T-helper 2 cell treated with Interferon-gamma antibody and Interleukin-4, amounts not matched to agents 5 μg/mL and 100 μg/mL, for 36 hours (primary cell): ENCODE results near the gene HLA-DMB.
"Not testable (repeated sequence)": the region's sequence is repeated elsewhere in the genome, so short reads cannot be mapped to it uniquely, and the experiment has no call there.

Source experiments
- DNase-seq: peaks from one replicate; pipeline ENCODE4 v3.0.0; 2021; ENCODE audit warnings: low spot score
- H3K27ac Mint-ChIP-seq: one replicate; pipeline ENCODE4 v1.8.0; 2021; ENCODE audit warnings: mild to moderate bottlenecking, mixed read lengths
- H3K27me3 Mint-ChIP-seq: one replicate; pipeline ENCODE4 v1.8.0; 2021; ENCODE audit warnings: low read depth, mixed read lengths
- H3K36me3 Mint-ChIP-seq: one replicate; pipeline ENCODE4 v1.8.0; 2021; ENCODE audit warnings: low read depth, mixed read lengths
- H3K4me1 Mint-ChIP-seq: one replicate; pipeline ENCODE4 v1.8.0; 2021; ENCODE audit warnings: low read depth, mixed read lengths
- H3K4me3 Mint-ChIP-seq: one replicate; pipeline ENCODE4 v1.8.0; 2022; ENCODE audit warnings: mild to moderate bottlenecking, moderate library complexity, mixed read lengths
- H3K9me3 Mint-ChIP-seq: one replicate; pipeline ENCODE4 v1.8.0; 2021; ENCODE audit warnings: mixed read lengths

The HLA-DMB gene

DNA sequence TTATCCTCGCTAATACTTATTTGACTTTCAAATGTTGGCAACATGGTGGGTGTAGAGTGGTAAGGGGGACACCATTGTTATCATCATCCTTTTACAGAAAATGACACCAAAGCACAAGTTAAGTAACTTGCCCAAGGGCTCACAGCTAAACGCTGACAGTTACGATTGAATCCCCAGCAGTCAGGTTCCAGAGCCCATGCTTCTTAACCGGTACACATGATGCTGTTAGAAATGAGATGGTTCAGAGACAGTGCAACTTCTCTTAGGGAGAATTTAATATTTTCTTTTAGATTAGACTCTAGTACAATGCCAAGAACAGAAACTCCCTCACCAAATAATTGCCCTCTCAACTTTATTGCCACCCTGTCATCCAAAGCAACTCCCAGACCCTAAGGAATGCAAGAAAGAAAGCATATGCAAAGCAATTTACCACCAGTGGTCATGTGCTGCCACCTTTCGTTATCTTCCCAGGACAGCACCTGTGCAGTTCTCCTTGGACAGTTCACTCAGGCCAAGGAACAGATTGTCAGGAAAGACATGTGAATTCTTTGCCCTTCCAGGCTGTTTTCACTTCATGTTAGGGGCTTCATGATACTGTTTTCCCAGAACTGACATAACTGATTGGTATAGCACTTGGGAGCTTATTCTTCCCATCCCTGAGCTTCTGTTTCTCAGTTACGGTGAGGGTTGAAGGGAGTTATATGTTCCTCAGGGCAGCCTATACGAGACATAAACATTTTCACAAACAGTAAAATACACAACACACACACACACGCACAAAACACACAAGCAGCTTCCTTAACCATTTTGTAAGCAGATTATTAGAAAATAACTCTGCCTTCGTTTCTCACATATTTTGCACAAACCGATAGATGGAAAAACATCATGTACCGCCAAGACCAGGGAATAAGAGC, 7.0 kb upstream of the HLA-DMB start:
- H3K27me3 Mint-ChIP-seq: no peaks in the 10 kb centered on the region
- no peak overlapping the region for H3K27ac Mint-ChIP-seq
- H3K36me3 Mint-ChIP-seq: peaks cover 14% of the 10 kb centered on the region
- H3K4me1 Mint-ChIP-seq: peaks cover 50% of the 10 kb centered on the region
- H3K9me3 Mint-ChIP-seq: peaks cover 5% of the 10 kb centered on the region
- no peak overlapping the region for H3K4me3 Mint-ChIP-seq
- no peak for DNase-seq

DNA sequence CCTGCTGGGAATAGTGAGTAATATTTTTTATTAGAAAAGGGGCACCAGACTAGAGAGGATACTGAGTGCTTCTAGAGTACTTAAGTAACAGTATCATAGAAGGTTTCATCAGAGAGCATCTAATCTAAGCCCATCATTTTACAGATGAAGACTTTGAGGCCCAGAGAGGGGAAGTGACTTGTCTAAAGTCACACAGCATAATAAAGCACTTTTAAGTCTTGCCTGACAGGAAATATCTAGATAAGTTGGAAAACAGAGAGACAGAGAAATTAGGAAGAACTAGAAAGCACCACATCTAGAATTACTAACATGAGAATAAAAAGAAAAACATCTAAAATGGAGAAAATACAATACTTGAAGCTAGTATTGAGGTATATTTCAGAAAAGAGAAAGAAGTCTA, 6.1 kb upstream of the HLA-DMB start:
- Mint-ChIP-seq H3K27me3 (no peaks in the 10 kb centered on the region), H3K9me3 (peaks cover 5% of the 10 kb centered on the region), H3K36me3 (peaks cover 14% of the 10 kb centered on the region), H3K27ac (no peak overlapping the region), H3K4me1 (peaks cover 50% of the 10 kb centered on the region), H3K4me3 (no peak overlapping the region)
- no peak for DNase-seq

GRCh38 chr6:32945953-32946352, 5.1 kb upstream of the HLA-DMB start:
- H3K4me1 Mint-ChIP-seq: peaks cover 58% of the 10 kb centered on the region
- peaks cover 14% of the 10 kb centered on the region for H3K36me3 Mint-ChIP-seq
- H3K27me3 Mint-ChIP-seq: no peaks in the 10 kb centered on the region
- no peak overlapping the region for H3K27ac Mint-ChIP-seq
- H3K4me3 Mint-ChIP-seq: no peak overlapping the region
- H3K9me3 Mint-ChIP-seq: peaks cover 5% of the 10 kb centered on the region
- no peak for DNase-seq

- H3K27me3 Mint-ChIP-seq: no peaks in the 10 kb centered on the region
- peaks cover 5% of the 10 kb centered on the region for H3K9me3 Mint-ChIP-seq
- peaks cover 59% of the 10 kb centered on the region for H3K4me1 Mint-ChIP-seq
- no peak for DNase-seq
- peak overlapping the region; percentile 97 for H3K27ac Mint-ChIP-seq
- no peak overlapping the region for H3K4me3 Mint-ChIP-seq
- H3K36me3 Mint-ChIP-seq: peaks cover 14% of the 10 kb centered on the region
Measured at GRCh38 chr6:32945108-32945760, 4.4 kb upstream of the HLA-DMB start.

DNA sequence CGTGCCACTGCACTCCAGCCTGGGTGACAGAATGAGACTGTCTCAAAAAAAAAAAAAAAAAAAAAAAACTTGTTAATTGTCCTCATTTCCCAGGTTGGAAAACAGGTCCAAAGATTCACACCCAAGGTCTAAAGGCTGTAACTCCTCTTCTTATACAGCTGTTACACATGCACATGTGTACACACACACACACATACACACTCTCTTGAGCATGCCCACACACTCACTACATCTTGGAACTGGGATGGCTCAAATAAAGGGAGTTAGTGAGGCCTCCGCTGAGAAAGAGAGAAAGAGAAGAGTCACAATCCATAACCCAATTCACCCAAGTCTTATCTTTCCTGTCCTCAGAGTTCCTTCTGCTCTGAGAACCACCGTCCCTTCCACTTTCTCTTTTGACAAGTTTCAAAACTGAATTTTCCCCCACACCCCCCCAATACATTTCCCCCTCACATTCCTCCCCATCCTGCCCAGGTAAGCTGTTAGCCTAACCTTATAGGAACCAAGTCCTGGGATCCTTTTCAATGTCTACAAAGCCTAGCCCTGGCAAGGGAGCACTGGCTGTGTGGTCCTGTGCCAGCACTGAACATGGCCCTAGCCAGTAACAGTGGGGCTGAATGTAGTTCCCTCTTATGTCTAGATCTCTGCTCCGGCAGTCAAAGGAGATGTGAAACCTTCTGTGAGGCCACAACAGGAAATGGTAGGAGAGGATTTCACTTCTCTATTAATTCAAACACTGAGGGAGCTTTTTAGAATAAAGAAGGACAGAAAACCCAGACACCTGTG, 3.2 kb upstream of the HLA-DMB start:
- peak overlapping the region; percentile 97 for H3K27ac Mint-ChIP-seq
- H3K4me3 Mint-ChIP-seq: peak overlapping the region; percentile 88
- H3K36me3 Mint-ChIP-seq: peaks cover 7% of the 10 kb centered on the region
- no peaks in the 10 kb centered on the region for H3K27me3 Mint-ChIP-seq
- H3K4me1 Mint-ChIP-seq: peaks cover 53% of the 10 kb centered on the region
- H3K9me3 Mint-ChIP-seq: peaks cover 5% of the 10 kb centered on the region
- DNase-seq: peak; percentile 42

DNA sequence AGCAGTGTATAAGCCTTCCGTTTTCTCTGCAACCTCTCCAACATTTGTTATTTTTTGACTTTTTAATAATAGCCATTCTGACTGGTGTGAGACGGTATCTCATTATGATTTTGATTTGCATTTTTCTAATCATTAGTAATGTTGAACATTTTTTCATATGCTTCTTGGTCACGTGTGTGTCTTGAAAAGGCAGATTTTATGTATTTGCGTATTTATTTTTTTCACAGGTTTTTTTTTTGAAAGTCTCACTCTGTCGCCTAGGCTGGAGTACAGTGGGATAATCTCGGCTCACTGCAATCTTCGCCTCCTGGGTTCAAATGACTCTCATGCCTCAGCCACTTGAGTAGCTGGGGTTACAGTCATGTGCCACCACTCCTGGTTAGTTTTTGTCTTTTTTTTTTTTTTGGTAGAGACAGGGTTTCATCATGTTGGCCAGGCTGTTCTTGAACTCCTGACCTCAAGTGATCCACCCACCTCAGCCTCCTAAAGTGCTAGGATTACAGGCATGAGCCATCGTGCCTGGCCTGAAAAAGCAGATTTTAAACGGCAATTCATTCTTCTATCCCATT, 1.8 kb upstream of the HLA-DMB start:
- peak overlapping the region; percentile 12 for H3K27ac Mint-ChIP-seq
- not testable (repeated sequence) for H3K27me3 Mint-ChIP-seq, H3K9me3 Mint-ChIP-seq, DNase-seq, H3K36me3 Mint-ChIP-seq
- peak overlapping the region; percentile 27 for H3K4me3 Mint-ChIP-seq
- peaks cover 53% of the 10 kb centered on the region for H3K4me1 Mint-ChIP-seq

GRCh38 chr6:32941214-32941768, 463 bp upstream of the HLA-DMB start:
- peaks cover 10% of the 10 kb centered on the region for H3K36me3 Mint-ChIP-seq
- peak; percentile 54 for DNase-seq
- peaks cover 5% of the 10 kb centered on the region for H3K9me3 Mint-ChIP-seq
- H3K4me1 Mint-ChIP-seq: peaks cover 51% of the 10 kb centered on the region
- H3K27me3 Mint-ChIP-seq: no peaks in the 10 kb centered on the region
- peak overlapping the region; percentile 94 for H3K27ac Mint-ChIP-seq
- peak overlapping the region; percentile 87 for H3K4me3 Mint-ChIP-seq

DNA sequence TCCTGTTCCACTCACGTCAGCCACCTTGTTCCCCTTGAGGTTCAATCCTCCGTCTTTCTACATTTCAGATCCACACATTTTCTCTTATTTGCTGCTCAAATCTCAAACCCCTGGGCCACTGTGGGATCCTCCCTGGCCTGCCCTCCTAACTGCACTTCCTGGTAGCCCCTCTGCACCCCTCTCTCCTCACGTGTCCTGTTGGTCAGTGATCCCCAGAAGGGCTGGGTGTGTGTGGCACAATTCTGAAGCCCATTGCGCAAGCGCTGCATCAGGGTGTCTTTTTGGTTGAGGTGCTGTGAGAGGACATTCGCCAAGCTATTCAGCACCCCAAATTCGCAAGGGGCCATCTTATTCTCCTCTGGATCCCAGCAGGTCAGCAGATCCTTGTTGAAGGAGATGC, 2.3 kb downstream of the HLA-DMB start:
- DNase-seq: no peak
- Mint-ChIP-seq H3K27ac (no peak overlapping the region), H3K27me3 (no peaks in the 10 kb centered on the region), H3K36me3 (peaks cover 4% of the 10 kb centered on the region), H3K9me3 (no peaks in the 10 kb centered on the region), H3K4me1 (peaks cover 35% of the 10 kb centered on the region), H3K4me3 (no peak overlapping the region)

DNA sequence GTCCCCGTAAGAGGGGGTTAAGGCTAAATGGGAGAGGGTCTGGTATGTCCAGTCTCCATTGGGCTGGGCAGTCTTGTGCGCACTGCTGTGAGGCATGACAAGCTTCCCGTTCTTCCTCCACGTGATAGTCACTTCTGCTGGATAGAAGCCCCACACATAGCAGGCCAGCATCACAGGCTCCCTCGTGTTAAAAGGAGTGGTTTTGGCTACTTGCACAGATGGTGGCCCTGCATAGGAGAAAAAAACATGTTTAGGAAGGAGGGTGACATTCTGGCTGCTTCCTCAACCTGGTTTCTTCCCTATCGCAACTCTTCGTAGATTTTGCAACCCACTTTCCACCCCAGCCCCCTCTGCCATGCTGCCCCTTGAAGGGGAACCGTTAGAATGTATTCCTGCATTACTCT, 3.6 kb downstream of the HLA-DMB start:
- Mint-ChIP-seq H3K9me3 (no peaks in the 10 kb centered on the region), H3K36me3 (peaks cover 4% of the 10 kb centered on the region), H3K4me1 (peaks cover 24% of the 10 kb centered on the region), H3K4me3 (no peak overlapping the region), H3K27me3 (no peaks in the 10 kb centered on the region), H3K27ac (no peak overlapping the region)
- DNase-seq: no peak

DNA sequence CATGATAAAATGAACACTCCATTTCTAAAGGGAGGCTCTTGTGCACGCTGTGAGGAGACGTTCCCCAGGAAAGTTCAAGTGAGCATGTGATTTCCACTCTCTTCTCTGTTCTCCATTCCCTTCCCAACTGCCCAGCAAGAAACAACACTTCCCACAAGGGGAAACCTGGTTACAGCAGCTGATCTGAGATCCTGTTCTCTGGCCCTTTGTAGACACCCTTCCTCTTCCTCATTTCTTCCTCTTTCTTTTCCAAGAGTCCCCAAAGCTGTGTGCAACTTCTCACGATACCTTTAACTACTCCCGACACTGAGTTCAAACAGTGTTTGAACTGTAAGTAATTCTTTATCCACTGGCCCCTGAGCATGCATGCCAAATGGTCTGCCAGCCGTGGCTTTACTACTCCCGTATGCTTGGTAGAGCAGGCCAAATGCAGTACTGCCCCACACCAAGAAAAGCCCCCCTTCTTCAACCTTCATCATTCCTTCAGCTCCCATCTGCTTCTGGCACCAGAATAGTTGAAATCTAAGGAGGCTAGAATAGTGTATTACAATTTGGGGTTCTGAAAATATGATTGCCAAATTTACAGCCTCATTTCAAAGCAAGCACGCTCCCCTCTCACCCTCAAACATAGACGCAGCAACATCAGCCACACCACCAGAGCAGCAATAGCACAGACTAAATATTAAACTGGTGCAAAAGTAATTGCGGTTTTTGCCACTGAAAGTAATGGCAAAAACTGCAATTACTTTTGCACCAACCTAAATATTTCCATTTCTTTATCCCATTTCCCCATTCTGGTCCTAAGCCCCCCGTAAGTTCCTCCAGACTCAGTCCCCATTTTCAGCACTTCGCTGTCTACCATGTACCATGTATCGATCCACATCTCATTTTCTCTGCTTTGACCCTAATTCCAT, 4.3 kb downstream of the HLA-DMB start:
- Mint-ChIP-seq H3K36me3 (peaks cover 4% of the 10 kb centered on the region), H3K4me3 (no peak overlapping the region), H3K27ac (peak overlapping the region; percentile 2)

DNA sequence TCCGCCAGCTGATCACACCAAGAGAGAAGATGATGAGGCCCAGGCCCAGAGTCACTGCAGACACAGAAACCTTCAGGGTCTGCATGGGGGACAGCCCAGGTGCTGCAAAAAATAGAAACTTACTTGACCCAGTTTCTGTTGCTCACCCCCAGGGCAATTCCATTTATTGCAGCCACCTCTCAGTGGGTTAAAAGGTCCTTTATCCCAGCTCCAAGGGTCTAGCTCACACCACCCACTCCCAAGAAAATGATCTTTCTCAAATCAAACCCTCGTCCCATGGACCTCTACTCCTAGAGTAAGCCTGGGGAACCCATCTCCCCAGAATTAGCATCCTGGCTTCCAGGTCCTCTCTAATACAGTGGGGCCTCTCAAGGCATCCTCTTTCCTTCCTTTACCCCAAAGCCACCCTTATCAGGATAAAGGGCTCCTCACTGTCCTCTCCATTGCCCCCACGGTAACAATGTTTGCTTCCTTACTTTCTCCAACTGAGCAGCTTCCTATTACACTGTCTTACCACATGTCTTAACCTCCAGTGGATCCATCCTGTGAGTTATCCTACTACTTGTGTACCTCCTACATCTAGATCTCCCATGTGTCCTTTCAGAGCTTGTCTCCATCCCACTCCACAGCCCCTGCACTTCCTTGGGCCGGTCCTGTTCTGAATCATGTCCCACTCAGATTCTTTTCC, 5.1 kb downstream of the HLA-DMB start:
- no peak for DNase-seq
- H3K4me3 Mint-ChIP-seq: no peak overlapping the region
- peaks cover 4% of the 10 kb centered on the region for H3K36me3 Mint-ChIP-seq
- H3K27me3 Mint-ChIP-seq: peaks cover 6% of the 10 kb centered on the region
- H3K9me3 Mint-ChIP-seq: no peaks in the 10 kb centered on the region
- H3K4me1 Mint-ChIP-seq: peaks cover 11% of the 10 kb centered on the region
- H3K27ac Mint-ChIP-seq: no peak overlapping the region

More for the DNA sequence above, 4.3 kb downstream of the HLA-DMB start:
- no peaks in the 10 kb centered on the region for H3K27me3 Mint-ChIP-seq
- H3K4me1 Mint-ChIP-seq: peaks cover 18% of the 10 kb centered on the region
- H3K9me3 Mint-ChIP-seq: no peaks in the 10 kb centered on the region
- DNase-seq: no peak

- no peak overlapping the region for H3K4me3 Mint-ChIP-seq
- H3K36me3 Mint-ChIP-seq: peaks cover 4% of the 10 kb centered on the region
- H3K27ac Mint-ChIP-seq: no peak overlapping the region
- H3K4me1 Mint-ChIP-seq: peaks cover 5% of the 10 kb centered on the region
- no peaks in the 10 kb centered on the region for H3K9me3 Mint-ChIP-seq
- peaks cover 12% of the 10 kb centered on the region for H3K27me3 Mint-ChIP-seq
- peak; percentile 63 for DNase-seq
Measured at GRCh38 chr6:32933661-32934085, 7.2 kb downstream of the HLA-DMB start.
